Transverse colon (tissue), 4 donors: ENCODE measurements around the gene RPIA. TPM values are rescaled to one million over a fixed set of nuclear protein-coding genes. Genes with fewer than 3 reads are reported as not detected.

Experiments
- DNase-seq: peaks from one replicate; pipeline ENCODE4 v3.0.0-alpha.2; 2019
- H3K27ac ChIP-seq, 4 donors: fragments of 200-600 bp; sonication (generic); 2 replicates each; pipeline ENCODE4 v1.5.1; 2016 to 2018; ENCODE audit warnings: inconsistent platforms in 4 of 4
- H3K27me3 ChIP-seq: fragments of 200-600 bp; sonication (generic); 2 replicates; pipeline ENCODE4 v1.5.1; 2017; ENCODE audit warnings: inconsistent platforms
- H3K36me3 ChIP-seq, 4 donors: fragments of 200-600 bp; sonication (generic); 2 replicates each; pipeline ENCODE4 v1.5.1; 2017 to 2019; ENCODE audit warnings: inconsistent platforms in 4 of 4
- H3K4me1 ChIP-seq, 4 donors: fragments of 200-600 bp; sonication (generic); 2 replicates each; pipeline ENCODE4 v1.5.1; 2017 to 2020; ENCODE audit warnings: inconsistent platforms in 4 of 4
- H3K4me3 ChIP-seq, 4 donors: fragments of 200-600 bp; sonication (generic); 1 replicate in 1 of 4; 2 replicates in 3 of 4; pipeline versions ENCODE4 v1.5.1 to v1.6.1; 2017 to 2019; ENCODE audit warnings: inconsistent platforms in 4 of 4
- H3K9me3 ChIP-seq, 2 donors: fragments of 200-600 bp; sonication (generic); 2 replicates each; pipeline ENCODE4 v1.5.1; 2017 to 2019; ENCODE audit warnings: inconsistent platforms in 2 of 2
- CTCF ChIP-seq, 5 experiments: fragments of 200-600 bp in 3 of 5; fragments of 450-650 bp in 2 of 5; sonication (generic) in 3 of 5; IDR thresholded peaks; 1 replicate in 2 of 5; 2 replicates in 3 of 5; pipeline ENCODE4 v1.5.1; 2016 to 2017; ENCODE audit warnings: antibody characterized with exemption in 5 of 5, inconsistent platforms in 3 of 5, mild to moderate bottlenecking in 2 of 5, moderate library complexity in 1 of 5
- EP300 ChIP-seq: sonication (generic); formaldehyde crosslinking; IDR thresholded peaks from one replicate; pipeline ENCODE4 v1.6.1; 2017; ENCODE audit warnings: antibody characterized with exemption, low read depth
- POLR2A ChIP-seq: fragments of 450-650 bp; IDR thresholded peaks from one replicate; pipeline ENCODE4 v1.6.1; 2016; ENCODE audit warnings: antibody characterized with exemption, mild to moderate bottlenecking, moderate library complexity
- POLR2AphosphoS5 ChIP-seq, 3 donors: sonication (generic); formaldehyde crosslinking; IDR thresholded peaks; one replicate each; pipeline ENCODE4 v1.6.1; 2016; ENCODE audit warnings: antibody characterized with exemption in 3 of 3
- WGBS, 2 donors: methylation state at CpG; one replicate each; pipeline ENCODE4 v1.1.5; 2018; ENCODE audit warnings: low coverage in 1 of 2; 5-methylcytosine and 5-hydroxymethylcytosine counted together
- in situ Hi-C, 4 donors: fragments of 200-750 bp; cut with MboI; loops; one replicate each; pipeline versions ENCODE4 v1.15.0 to v1.15.1; 2017; ENCODE audit warnings: low sequenced_read_pairs in 3 of 4, low pct_ligation_motif_present in 1 of 4, low pct_unique_long_range_greater_than_20kb in 1 of 4
- intact Hi-C: fragments of 100-400 bp; cut with DNase I; formaldehyde crosslinking; loops from one replicate; pipeline ENCODE4 v1.15.1; 2023; ENCODE audit warnings: low total_unique reads
- total RNA-seq, 4 donors: library from RNA; depleted of rRNA; stranded (reverse); fragments of >200 nt; gene quantifications; one replicate each; pipeline ENCODE4 v1.1.0, GENCODE V29; 2016

Gene RPIA
- total RNA-seq, 4 donors from 2014 or later, result 2.2 to 20.8 (median 9.7) TPM

GRCh38 chr2:88698027-88698413 is 6.5 kb downstream of the RPIA start:
- in situ Hi-C loops, result no loop called here
- 94 to 100% methylated on average over 2 of the region's 2 CpGs for WGBS, 2 donors
- Histone ChIP-seq H3K4me1 (peaks cover 0 to 40% (median 14%) of the 10 kb centered on the region in 4 donors), H3K4me3 (no peak overlapping the region), H3K9me3 (no peaks in the 10 kb centered on the region), H3K27me3 (no peaks in the 10 kb centered on the region), H3K36me3 (no peaks in the 10 kb centered on the region), H3K27ac (peak overlapping the region; percentile 69 to 82 (median 76))
- no peak for TF ChIP-seq CTCF (IDR thresholded peaks at IDR 0.05)
- TF ChIP-seq POLR2A, result no peak
- no peak for TF ChIP-seq POLR2AphosphoS5 (IDR thresholded peaks at IDR 0.05)
- intact Hi-C loops, result no loop called here
- no peak for DNase-seq

DNA sequence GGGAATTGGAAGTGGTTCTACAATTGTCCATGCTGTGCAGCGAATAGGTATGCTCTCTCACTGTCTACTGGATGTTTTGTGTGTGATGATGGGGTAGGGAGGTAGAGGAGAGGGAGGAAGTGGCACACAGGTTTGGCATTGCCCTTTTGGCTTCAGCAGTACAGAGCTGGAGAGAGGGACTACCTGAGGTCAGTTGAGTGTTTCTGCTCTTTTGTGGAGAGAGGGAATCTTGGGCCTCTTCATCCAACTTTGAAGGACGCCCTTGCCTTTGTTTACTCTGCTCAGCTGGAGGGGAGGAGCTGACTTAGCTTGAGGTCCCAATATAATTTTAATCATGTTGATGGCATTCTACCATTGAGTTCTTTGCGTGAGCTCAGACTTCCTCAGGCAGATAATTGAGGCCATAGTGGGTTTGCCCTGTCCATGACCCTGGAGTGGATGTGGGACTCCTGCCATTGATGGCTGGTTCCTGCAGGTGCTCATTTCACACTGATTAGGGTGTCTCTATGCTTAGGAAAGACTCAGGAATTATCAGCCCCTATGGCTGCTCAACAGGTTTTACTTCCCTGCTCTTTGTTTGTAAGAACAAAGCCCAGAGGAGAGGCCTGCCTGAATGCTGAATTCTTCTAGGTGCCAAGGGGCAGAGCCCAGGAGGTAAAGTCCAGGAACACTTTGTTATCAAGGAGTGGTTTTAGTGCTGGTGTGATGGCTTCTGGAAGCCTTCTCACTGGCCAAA is 7.2 kb downstream of the RPIA start:
- Histone ChIP-seq H3K27ac (peak overlapping the region; percentile 69 to 82 (median 76)), H3K4me3 (no peak overlapping the region), H3K36me3 (peaks cover 0 to 3% (median 0%) of the 10 kb centered on the region in 4 donors), H3K4me1 (peaks cover 0 to 36% (median 12%) of the 10 kb centered on the region in 4 donors), H3K27me3 (no peaks in the 10 kb centered on the region), H3K9me3 (no peaks in the 10 kb centered on the region)
- TF ChIP-seq CTCF (IDR thresholded peaks at IDR 0.05) (no peak), POLR2A (no peak), POLR2AphosphoS5 (IDR thresholded peaks at IDR 0.05) (peak in 2 of 3 donors; percentile 33 to 68), EP300 (no peak)
- in situ Hi-C loops, result no loop called here
- intact Hi-C loops, result no loop called here
- DNase-seq, result peak; percentile 74
- WGBS, 2 donors, result 67 to 75% methylated on average over 1 to 3 of the region's 3 CpGs

DNA sequence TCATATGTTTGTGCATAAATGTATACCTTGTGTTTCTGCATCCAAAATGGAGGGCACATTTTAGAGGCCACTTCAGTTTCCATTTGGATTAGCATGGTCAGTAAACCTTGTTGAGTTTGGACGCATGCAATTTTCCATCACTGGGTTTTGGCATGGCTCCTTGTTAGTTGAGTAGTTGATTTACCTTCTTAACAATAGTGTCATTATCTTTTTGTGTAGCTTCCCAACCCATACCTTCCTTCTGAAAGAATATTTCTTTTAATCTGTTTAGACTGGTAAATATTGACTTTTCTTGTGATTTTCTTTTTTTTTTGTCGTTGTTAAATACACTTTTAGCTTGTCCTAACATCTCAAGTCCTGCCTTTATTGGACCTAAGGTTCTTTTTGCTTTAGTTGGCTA is 15.5 kb downstream of the RPIA start:
- in situ Hi-C loops, result no loop called here
- H3K4me1 ChIP-seq, result no peaks in the 10 kb centered on the region
- WGBS, 2 donors, result 48 to 60% methylated on average over 2 of the region's 2 CpGs
- H3K36me3 ChIP-seq, result peaks cover 0 to 8% (median 0%) of the 10 kb centered on the region in 4 donors
- intact Hi-C loops, result no loop called here
- no peak overlapping the region for H3K27ac ChIP-seq
- H3K27me3 ChIP-seq, result no peaks in the 10 kb centered on the region
- no peaks in the 10 kb centered on the region for H3K9me3 ChIP-seq
- DNase-seq, result no peak
- no peak overlapping the region for H3K4me3 ChIP-seq
- TF ChIP-seq EP300, result no peak
- no peak for TF ChIP-seq POLR2A
- no peak for TF ChIP-seq POLR2AphosphoS5 (IDR thresholded peaks at IDR 0.05)

- TF ChIP-seq CTCF (IDR thresholded peaks at IDR 0.05) (no peak), POLR2AphosphoS5 (IDR thresholded peaks at IDR 0.05) (no peak), EP300 (no peak), POLR2A (no peak)
- Histone ChIP-seq H3K27me3 (no peaks in the 10 kb centered on the region), H3K9me3 (no peaks in the 10 kb centered on the region), H3K4me1 (no peaks in the 10 kb centered on the region), H3K27ac (no peak overlapping the region), H3K4me3 (no peak overlapping the region), H3K36me3 (peaks cover 0 to 5% (median 0%) of the 10 kb centered on the region in 4 donors)
- no peak for DNase-seq
- in situ Hi-C loops (no loop called here), intact Hi-C loops (no loop called here)
- 91 to 93% methylated on average over 4 of the region's 4 CpGs for WGBS, 2 donors
Observed at GRCh38 chr2:88709181-88709631, 17.7 kb downstream of the RPIA start.
